ENCODE measurements around the gene ANKK1.

DNA sequence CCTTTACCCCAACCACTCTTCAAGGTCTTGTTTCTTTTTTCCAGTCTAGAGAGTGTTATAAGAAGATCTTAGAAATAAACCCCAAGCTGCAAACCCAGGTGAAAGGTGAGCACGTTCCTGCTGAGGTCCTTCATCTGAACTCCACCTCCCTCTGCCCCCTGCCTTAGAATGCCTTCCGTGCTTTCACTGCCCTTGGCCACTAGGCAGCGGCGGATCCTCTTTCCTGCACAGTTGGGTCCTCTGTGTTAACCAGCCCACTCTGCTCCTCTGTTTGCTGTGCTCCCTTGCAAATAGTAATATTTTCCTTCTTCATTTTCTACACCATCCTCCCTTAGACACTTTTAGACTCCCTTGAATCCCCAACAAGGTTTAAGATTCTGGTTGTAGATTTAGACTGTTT is 48.8 kb upstream of the ANKK1 start:
- no peak for TF ChIP-seq EZH2 (IDR thresholded peaks at IDR 0.05; ENCODE audit: borderline replicate concordance)
- TF ChIP-seq, protein P1, sequence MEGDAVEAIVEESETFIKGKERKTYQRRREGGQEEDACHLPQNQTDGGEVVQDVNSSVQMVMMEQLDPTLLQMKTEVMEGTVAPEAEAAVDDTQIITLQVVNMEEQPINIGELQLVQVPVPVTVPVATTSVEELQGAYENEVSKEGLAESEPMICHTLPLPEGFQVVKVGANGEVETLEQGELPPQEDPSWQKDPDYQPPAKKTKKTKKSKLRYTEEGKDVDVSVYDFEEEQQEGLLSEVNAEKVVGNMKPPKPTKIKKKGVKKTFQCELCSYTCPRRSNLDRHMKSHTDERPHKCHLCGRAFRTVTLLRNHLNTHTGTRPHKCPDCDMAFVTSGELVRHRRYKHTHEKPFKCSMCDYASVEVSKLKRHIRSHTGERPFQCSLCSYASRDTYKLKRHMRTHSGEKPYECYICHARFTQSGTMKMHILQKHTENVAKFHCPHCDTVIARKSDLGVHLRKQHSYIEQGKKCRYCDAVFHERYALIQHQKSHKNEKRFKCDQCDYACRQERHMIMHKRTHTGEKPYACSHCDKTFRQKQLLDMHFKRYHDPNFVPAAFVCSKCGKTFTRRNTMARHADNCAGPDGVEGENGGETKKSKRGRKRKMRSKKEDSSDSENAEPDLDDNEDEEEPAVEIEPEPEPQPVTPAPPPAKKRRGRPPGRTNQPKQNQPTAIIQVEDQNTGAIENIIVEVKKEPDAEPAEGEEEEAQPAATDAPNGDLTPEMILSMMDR (IDR thresholded peaks at IDR 0.05; ENCODE audit: poor library complexity), result no peak

Measured in hepatocyte (in vitro differentiated cells).